Measurements from ENCODE around the gene NOVA2.

NOVA2 gene

DNA sequence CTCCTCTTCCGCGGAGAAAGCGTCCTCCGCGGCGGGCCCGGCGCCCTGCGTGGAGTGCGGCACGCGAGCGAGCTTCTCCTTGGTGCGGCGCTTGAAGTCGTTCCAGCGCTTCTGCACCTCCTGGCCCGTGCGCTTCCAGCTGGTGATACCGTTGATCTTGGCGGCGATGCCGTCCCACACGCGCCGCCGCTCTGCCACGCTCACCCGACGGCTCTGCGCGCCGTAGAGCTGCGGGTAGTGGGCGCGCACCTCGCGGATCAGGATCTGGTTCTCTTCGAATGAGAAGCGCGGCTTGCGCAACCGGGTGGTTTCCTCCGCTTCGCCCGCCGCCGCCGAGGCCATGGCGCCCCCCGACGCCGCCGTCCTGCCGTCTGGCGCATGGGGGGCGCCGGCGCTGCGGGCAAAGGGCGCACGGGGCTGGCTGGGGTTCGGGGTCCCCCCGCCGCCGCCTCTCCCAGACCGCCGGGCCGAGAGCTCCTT lies 72.2 kb downstream of the NOVA2 start:
- no peak for TF ChIP-seq TEAD4 (IDR thresholded peaks at IDR 0.05)
- no peak for TF ChIP-seq EGR1 (IDR thresholded peaks at IDR 0.05)

DNA sequence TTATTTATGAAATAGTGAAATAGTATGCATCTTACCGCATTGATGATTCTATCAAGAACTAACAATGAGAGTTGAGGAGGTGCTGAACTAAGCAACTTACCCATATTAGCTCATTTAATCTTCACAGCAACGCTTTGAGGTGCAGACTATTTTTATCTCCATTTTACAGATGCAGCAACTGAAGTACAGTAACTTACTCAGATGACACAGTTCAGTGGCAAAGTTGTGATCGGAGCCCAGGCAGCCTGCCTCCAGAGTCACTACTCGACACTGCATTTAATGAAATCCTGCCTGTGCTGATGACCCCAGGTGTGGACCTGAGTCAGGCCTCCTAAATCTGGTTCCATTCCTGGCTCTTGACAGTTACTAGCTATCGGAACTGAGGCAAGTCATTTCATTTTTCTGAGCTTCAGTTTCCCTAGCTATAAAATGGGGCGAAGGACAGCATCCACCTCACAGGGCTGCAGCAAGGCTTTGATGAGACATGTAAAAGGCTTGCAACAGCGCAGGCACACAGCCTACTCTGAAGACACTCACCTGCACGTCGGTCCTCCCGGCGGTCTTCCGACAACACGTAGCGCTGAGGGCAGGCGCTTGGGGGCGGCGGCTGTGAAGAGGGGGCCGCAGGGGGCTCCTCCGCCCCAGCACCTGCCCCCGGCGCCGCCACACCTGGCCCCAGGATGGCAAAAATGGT lies 72.8 kb downstream of the NOVA2 start:
- no peak for TF ChIP-seq EGR1 (IDR thresholded peaks at IDR 0.05)
- no peak for TF ChIP-seq TEAD4 (IDR thresholded peaks at IDR 0.05)
- TF ChIP-seq RAD21 (IDR thresholded peaks at IDR 0.05; ENCODE audit: low read depth), result no peak
- TF ChIP-seq CEBPB (IDR thresholded peaks at IDR 0.05), result no peak
- TF ChIP-seq, protein P1, sequence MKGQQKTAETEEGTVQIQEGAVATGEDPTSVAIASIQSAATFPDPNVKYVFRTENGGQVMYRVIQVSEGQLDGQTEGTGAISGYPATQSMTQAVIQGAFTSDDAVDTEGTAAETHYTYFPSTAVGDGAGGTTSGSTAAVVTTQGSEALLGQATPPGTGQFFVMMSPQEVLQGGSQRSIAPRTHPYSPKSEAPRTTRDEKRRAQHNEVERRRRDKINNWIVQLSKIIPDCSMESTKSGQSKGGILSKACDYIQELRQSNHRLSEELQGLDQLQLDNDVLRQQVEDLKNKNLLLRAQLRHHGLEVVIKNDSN (IDR thresholded peaks at IDR 0.05), result no peak
- no peak for TF ChIP-seq YY1 (IDR thresholded peaks at IDR 0.05; ENCODE audit: low read depth)
- no peak for TF ChIP-seq CREB1 (IDR thresholded peaks at IDR 0.05; ENCODE audit: low read depth)
- TF ChIP-seq NFIC (IDR thresholded peaks at IDR 0.05), result no peak
- no peak for TF ChIP-seq FOXM1 (IDR thresholded peaks at IDR 0.05; ENCODE audit: borderline replicate concordance, low read depth)
- no peak for TF ChIP-seq EP300 (IDR thresholded peaks at IDR 0.05; ENCODE audit: borderline replicate concordance)
- TF ChIP-seq TAF1 (IDR thresholded peaks at IDR 0.05; ENCODE audit: low read depth), result no peak
- TF ChIP-seq, protein P2, sequence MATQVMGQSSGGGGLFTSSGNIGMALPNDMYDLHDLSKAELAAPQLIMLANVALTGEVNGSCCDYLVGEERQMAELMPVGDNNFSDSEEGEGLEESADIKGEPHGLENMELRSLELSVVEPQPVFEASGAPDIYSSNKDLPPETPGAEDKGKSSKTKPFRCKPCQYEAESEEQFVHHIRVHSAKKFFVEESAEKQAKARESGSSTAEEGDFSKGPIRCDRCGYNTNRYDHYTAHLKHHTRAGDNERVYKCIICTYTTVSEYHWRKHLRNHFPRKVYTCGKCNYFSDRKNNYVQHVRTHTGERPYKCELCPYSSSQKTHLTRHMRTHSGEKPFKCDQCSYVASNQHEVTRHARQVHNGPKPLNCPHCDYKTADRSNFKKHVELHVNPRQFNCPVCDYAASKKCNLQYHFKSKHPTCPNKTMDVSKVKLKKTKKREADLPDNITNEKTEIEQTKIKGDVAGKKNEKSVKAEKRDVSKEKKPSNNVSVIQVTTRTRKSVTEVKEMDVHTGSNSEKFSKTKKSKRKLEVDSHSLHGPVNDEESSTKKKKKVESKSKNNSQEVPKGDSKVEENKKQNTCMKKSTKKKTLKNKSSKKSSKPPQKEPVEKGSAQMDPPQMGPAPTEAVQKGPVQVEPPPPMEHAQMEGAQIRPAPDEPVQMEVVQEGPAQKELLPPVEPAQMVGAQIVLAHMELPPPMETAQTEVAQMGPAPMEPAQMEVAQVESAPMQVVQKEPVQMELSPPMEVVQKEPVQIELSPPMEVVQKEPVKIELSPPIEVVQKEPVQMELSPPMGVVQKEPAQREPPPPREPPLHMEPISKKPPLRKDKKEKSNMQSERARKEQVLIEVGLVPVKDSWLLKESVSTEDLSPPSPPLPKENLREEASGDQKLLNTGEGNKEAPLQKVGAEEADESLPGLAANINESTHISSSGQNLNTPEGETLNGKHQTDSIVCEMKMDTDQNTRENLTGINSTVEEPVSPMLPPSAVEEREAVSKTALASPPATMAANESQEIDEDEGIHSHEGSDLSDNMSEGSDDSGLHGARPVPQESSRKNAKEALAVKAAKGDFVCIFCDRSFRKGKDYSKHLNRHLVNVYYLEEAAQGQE (IDR thresholded peaks at IDR 0.05; ENCODE audit: low read depth), result no peak
- no peak for TF ChIP-seq TCF12 (IDR thresholded peaks at IDR 0.05; ENCODE audit: low read depth)
- TF ChIP-seq, protein P3, sequence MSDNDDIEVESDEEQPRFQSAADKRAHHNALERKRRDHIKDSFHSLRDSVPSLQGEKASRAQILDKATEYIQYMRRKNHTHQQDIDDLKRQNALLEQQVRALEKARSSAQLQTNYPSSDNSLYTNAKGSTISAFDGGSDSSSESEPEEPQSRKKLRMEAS (IDR thresholded peaks at IDR 0.05), result no peak
- TF ChIP-seq ZBTB7A (IDR thresholded peaks at IDR 0.05; ENCODE audit: low read depth), result no peak

DNA sequence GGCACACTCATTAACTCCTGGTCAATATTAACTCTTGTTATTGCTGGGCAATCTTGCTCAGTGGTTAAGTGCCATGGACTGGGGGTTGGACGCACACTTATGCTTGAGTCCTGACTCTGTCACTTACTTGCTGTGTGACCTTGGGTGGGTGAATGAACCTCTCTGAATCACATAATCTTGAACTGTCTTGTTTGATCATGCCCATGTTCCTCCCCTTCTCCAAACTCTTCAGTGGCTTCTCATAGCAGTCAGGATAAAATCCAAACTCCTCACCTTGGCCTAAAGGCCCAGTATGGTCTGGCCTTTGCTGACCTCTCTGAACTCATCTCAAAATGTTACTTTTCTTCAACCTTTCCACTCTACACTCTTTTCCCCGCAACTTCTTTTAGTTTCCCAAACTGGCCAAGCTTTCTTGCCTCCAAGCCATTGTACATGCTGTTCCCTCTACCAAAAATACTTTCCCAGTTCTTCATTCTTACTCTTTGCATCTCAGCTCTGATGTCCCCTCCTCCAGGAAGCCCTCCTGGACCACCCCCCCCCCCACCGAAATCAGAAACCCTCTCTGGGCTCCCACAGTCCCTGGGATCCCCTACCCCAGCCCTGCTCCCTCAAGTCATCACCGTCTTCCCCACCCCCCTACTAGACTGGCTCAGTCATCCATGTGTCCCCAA lies 73.6 kb downstream of the NOVA2 start:
- TF ChIP-seq CREB1 (IDR thresholded peaks at IDR 0.05; ENCODE audit: low read depth), result no peak
- no peak for TF ChIP-seq TAF1 (IDR thresholded peaks at IDR 0.05; ENCODE audit: low read depth)
- TF ChIP-seq CEBPB (IDR thresholded peaks at IDR 0.05), result no peak
- TF ChIP-seq EGR1 (IDR thresholded peaks at IDR 0.05), result no peak
- no peak for TF ChIP-seq RAD21 (IDR thresholded peaks at IDR 0.05; ENCODE audit: low read depth)
- TF ChIP-seq, protein P2 (IDR thresholded peaks at IDR 0.05; ENCODE audit: low read depth), result no peak
- TF ChIP-seq, protein P3 (IDR thresholded peaks at IDR 0.05), result no peak
- TF ChIP-seq ZBTB7A (IDR thresholded peaks at IDR 0.05; ENCODE audit: low read depth), result no peak
- no peak for TF ChIP-seq NFIC (IDR thresholded peaks at IDR 0.05)

DNA sequence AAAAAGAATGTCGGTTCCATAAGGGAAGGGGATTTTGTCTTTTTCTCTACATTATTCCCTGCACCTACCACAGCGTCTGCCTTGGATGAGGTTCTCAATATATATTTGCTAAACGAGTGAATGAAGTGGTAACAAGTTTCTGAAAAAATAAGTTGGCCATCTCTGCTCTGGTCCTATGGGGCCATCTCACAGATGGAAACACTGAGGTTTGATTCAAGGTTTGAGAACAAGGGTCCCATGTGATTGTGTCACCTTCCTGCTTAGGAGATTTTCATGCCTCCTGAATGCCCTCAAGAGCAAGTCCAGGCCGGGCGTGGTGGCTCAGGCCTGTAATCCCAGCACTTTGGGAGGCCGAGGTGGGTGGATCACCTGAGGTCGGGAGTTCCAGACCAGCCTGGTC lies 74.4 kb downstream of the NOVA2 start:
- TF ChIP-seq CEBPB (IDR thresholded peaks at IDR 0.05) (no peak), TEAD4 (IDR thresholded peaks at IDR 0.05) (no peak), CREB1 (IDR thresholded peaks at IDR 0.05; ENCODE audit: low read depth) (no peak), RAD21 (IDR thresholded peaks at IDR 0.05; ENCODE audit: low read depth) (no peak), EP300 (IDR thresholded peaks at IDR 0.05; ENCODE audit: borderline replicate concordance) (no peak), TCF12 (IDR thresholded peaks at IDR 0.05; ENCODE audit: low read depth) (no peak), FOXM1 (IDR thresholded peaks at IDR 0.05; ENCODE audit: borderline replicate concordance, low read depth) (no peak), ZBTB7A (IDR thresholded peaks at IDR 0.05; ENCODE audit: low read depth) (no peak), YY1 (IDR thresholded peaks at IDR 0.05; ENCODE audit: low read depth) (no peak), NFIC (IDR thresholded peaks at IDR 0.05) (no peak), TAF1 (IDR thresholded peaks at IDR 0.05; ENCODE audit: low read depth) (no peak)
- TF ChIP-seq, protein P1 (IDR thresholded peaks at IDR 0.05), result no peak
- TF ChIP-seq, protein P3 (IDR thresholded peaks at IDR 0.05), result no peak
- TF ChIP-seq, protein P2 (IDR thresholded peaks at IDR 0.05; ENCODE audit: low read depth), result no peak

Measured in Ishikawa (cell line).